K562 (cell line): ENCODE measurements around the gene HTRA3. TPM values are rescaled to one million over a fixed set of nuclear protein-coding genes. Genes with fewer than 3 reads are reported as not detected.

ENCODE experiments used
- ATAC-seq: fragments of 200-7000 bp; cut with Tn5 transposase; 3 replicates; pipeline ENCODE4 v1.9.1; 2020; ENCODE audit warnings: moderate library complexity
- BruUV-seq: library from RNA; stranded (reverse); fragments of 400-500 nt; replicated peaks from 2 replicates; lab custom pipeline; 2021; lab: Mats Ljungman, UMichigan
- CTCF ChIA-PET: fragments of 300-600 bp; formaldehyde crosslinking; extraction: SDS; loops from one replicate; lab custom pipeline; 2021; ENCODE audit warnings: low intra/inter-chr PET ratio; lab: Yijun Ruan, JAX
- POLR2A ChIA-PET: fragments of 300-600, 350-650 bp; sonication (Branson Sonifier 250); formaldehyde crosslinking; extraction: SDS; loops from one replicate; lab custom pipeline; 2021; ENCODE audit warnings: antibody characterized with exemption, inconsistent platforms; lab: Yijun Ruan, JAX
- DNase-seq, 4 experiments: peaks; one replicate each; pipeline versions ENCODE4 v3.0.0 to v3.0.0-alpha.2; 2011 to 2018; ENCODE audit warnings: low spot score in 3 of 4, mixed read lengths in 3 of 4; ENCODE audit errors: extremely low read depth in 1 of 4
- FAIRE-seq: peaks from 2 replicates; lab custom pipeline; 2011; peaks lifted over from hg19 to GRCh38; lab: Jason Lieb, UNC
- H2AFZ ChIP-seq: 2 replicates; pipeline ENCODE4 v1.6.0; 2011; ENCODE audit warnings: low read depth, low read length, control low read depth, inconsistent platforms
- H3K27ac ChIP-seq: fragments of 200-600 bp; 3 replicates; pipeline ENCODE4 v1.8.0; 2011; ENCODE audit warnings: low read depth, mild to moderate bottlenecking, control low read depth, inconsistent platforms, low read length, moderate library complexity, mixed read lengths; ENCODE audit errors: extremely low read depth
- H3K27me3 ChIP-seq, 2 experiments: fragments of 300-600 bp in 1 of 2; 2 replicates in 1 of 2; 3 replicates in 1 of 2; pipeline versions ENCODE4 v1.6.0 to v1.8.0; 2011; ENCODE audit warnings: inconsistent platforms in 2 of 2, low read length in 2 of 2, mild to moderate bottlenecking in 1 of 2, mixed read lengths in 1 of 2, moderate library complexity in 1 of 2; ENCODE audit not compliant: control insufficient read depth in 2 of 2, insufficient read depth in 2 of 2
- H3K36me3 ChIP-seq: fragments of 300-600 bp; 3 replicates; pipeline ENCODE4 v1.8.0; 2011; ENCODE audit warnings: mild to moderate bottlenecking, low read length, inconsistent platforms; ENCODE audit not compliant: control insufficient read depth, insufficient read depth
- H3K4me1 ChIP-seq, 2 experiments: fragments of 200-600 bp in 1 of 2; replicated peaks in 1 of 2; 2 replicates in 1 of 2; 3 replicates in 1 of 2; pipeline versions ENCODE4 v1.5.1 to v1.8.0; 2011; ENCODE audit warnings: inconsistent platforms in 2 of 2, low read length in 2 of 2, mild to moderate bottlenecking in 1 of 2, mixed read lengths in 1 of 2, moderate library complexity in 1 of 2; ENCODE audit not compliant: control insufficient read depth in 2 of 2, insufficient read depth in 2 of 2
- H3K4me2 ChIP-seq: 2 replicates; pipeline ENCODE4 v1.6.1; 2011; ENCODE audit warnings: low read length, control low read depth, inconsistent platforms, mixed read lengths; ENCODE audit not compliant: insufficient read depth
- H3K4me3 ChIP-seq: fragments of 200-600 bp; sonication (generic), shearing (Covaris generic); 2 replicates; pipeline ENCODE4 v1.5.1; 2016; ENCODE audit warnings: control low read depth, inconsistent platforms
- H3K79me2 ChIP-seq: fragments of 200-600 bp; 3 replicates; pipeline ENCODE4 v1.8.0; 2011; ENCODE audit warnings: low read length, inconsistent platforms; ENCODE audit not compliant: control insufficient read depth, insufficient read depth
- H3K9ac ChIP-seq, 2 experiments: 2 replicates each; pipeline versions ENCODE4 v1.6.0 to v1.6.1; 2011; ENCODE audit warnings: low read depth in 2 of 2, low read length in 2 of 2, control low read depth in 1 of 2, inconsistent platforms in 1 of 2, mild to moderate bottlenecking in 1 of 2, mixed read lengths in 1 of 2; ENCODE audit not compliant: insufficient read depth in 1 of 2
- H3K9me1 ChIP-seq: one replicate; pipeline ENCODE4 v1.6.0; 2011; ENCODE audit warnings: inconsistent platforms, mild to moderate bottlenecking, low read length, moderate library complexity; ENCODE audit not compliant: control insufficient read depth, insufficient read depth
- H3K9me3 ChIP-seq: replicated peaks from 2 replicates; pipeline ENCODE4 v1.5.1; 2011; ENCODE audit warnings: low read depth, low read length, inconsistent platforms; ENCODE audit not compliant: control insufficient read depth, insufficient read depth
- H4K20me1 ChIP-seq: replicated peaks from 2 replicates; pipeline ENCODE4 v1.6.1; 2011; ENCODE audit warnings: low read length, inconsistent platforms, mixed read lengths; ENCODE audit not compliant: control insufficient read depth, insufficient read depth
- ETS2 ChIP-seq: IDR thresholded peaks from 2 replicates; pipeline ENCODE4 v1.6.1; 2016; ENCODE audit warnings: borderline replicate concordance, missing genetic modification characterization, mild to moderate bottlenecking, moderate library complexity, missing compliant biosample characterization; ENCODE audit not compliant: poor library complexity, severe bottlenecking
- L3MBTL2 ChIP-seq: fragments of 450-650 bp; IDR thresholded peaks from 2 replicates; pipeline ENCODE4 v1.6.1; 2016; ENCODE audit warnings: mild to moderate bottlenecking, moderate library complexity
- MCM3 ChIP-seq: fragments of 450-650 bp; IDR thresholded peaks from 2 replicates; pipeline ENCODE4 v1.6.1; 2016
- POLR2AphosphoS2 ChIP-seq: IDR thresholded peaks from 2 replicates; pipeline ENCODE4 v1.6.1; 2012; ENCODE audit warnings: low read length, improper control_type of control experiment
- RERE ChIP-seq: sonication (generic); formaldehyde crosslinking; IDR thresholded peaks from 2 replicates; pipeline ENCODE4 v1.8.0; 2023; ENCODE audit warnings: missing genetic modification reagents, mild to moderate bottlenecking, borderline replicate concordance
- SREBF1 ChIP-seq: fragments of 150-350 bp; IDR thresholded peaks from 2 replicates; pipeline ENCODE4 v1.6.1; 2014; ENCODE audit warnings: antibody characterized with exemption, low read depth, low read length, borderline replicate concordance
- SRSF7 ChIP-seq: fragments of 200-400 bp; formaldehyde crosslinking; optimal IDR thresholded peaks from 2 replicates; pipeline ENCODE3; 2017; ENCODE audit warnings: mild to moderate bottlenecking, low read depth, low read length
- SRSF9 ChIP-seq: fragments of 200-400 bp; formaldehyde crosslinking; IDR thresholded peaks from 2 replicates; pipeline ENCODE4 v1.6.1; 2017; ENCODE audit warnings: low read depth, low read length, borderline replicate concordance
- TBP ChIP-seq: optimal IDR thresholded peaks from 2 replicates; pipeline ENCODE3; 2011; ENCODE audit warnings: low read depth, low read length, improper control_type of control experiment
- ZBTB1 ChIP-seq: sonication (generic); formaldehyde crosslinking; IDR thresholded peaks from 2 replicates; pipeline ENCODE4 v1.8.1; 2023; ENCODE audit warnings: missing genetic modification reagents, low read depth, mild to moderate bottlenecking, borderline replicate concordance
- WGBS: fragments of 100-300 bp; shearing (Covaris generic); methylation state at CpG from one replicate; pipeline ENCODE4 v1.1.6; 2016; ENCODE audit warnings: low coverage, mixed read lengths; ENCODE audit not compliant: insufficient coverage; ENCODE audit errors: missing lambda C conversion rate; 5-methylcytosine and 5-hydroxymethylcytosine counted together
- in situ Hi-C: fragments of 300-500 bp; cut with MboI; formaldehyde crosslinking; loops from 4 replicates; pipeline ENCODE4 v1.15.0; 2018; ENCODE audit warnings: inconsistent platforms, mixed read lengths
- intact Hi-C: fragments of 100-400 bp; cut with micrococcal nuclease; formaldehyde crosslinking; loops from 2 replicates; pipeline ENCODE4 v1.14.2; 2022
- polyA plus RNA-seq, 8 experiments: library from polyadenylated mRNA; depleted of rRNA in 4 of 8; stranded (reverse) in 5 of 8; unstranded in 3 of 8; fragments of >200 nt; fragmentation: Nextera tagmentation in 2 of 8; fragmentation: Illumina TruSeq in 1 of 8; extraction: Ambion mirVana in 2 of 8; extraction: Trizol in 1 of 8; gene quantifications; 2 replicates each; pipeline versions ENCODE4 v1.2.1 to v1.2.3, GENCODE V29; 2011 to 2014; ENCODE audit warnings: inconsistent platforms in 1 of 8, missing spikeins in 1 of 8
- total RNA-seq, 7 experiments: library from RNA; depleted of rRNA in 6 of 7; stranded (reverse); fragments of >200 nt in 6 of 7; fragmentation: Illumina TruSeq in 2 of 7; extraction: Trizol in 2 of 7; gene quantifications; 2 replicates each; pipeline versions ENCODE4 v1.2.1 to v1.2.3, GENCODE V29; 2011 to 2021; ENCODE audit warnings: low replicate concordance in 1 of 7

Gene HTRA3
- total and polyA plus RNA-seq, 9 of the 15 experiments (the other 6 are each of a cell fraction or from before 2014, with no cell fraction given), result 0.04 TPM; not detected in 8

- H3K79me2 ChIP-seq, result no peaks in the 10 kb centered on the region
- TF ChIP-seq SREBF1 (no peak), SRSF9 (no peak)
- no peak overlapping the region for H3K9ac ChIP-seq
- BruUV-seq, result no TSS peak
- H3K4me1 ChIP-seq, result peaks cover 0 to 7% of the 10 kb centered on the region in 2 experiments; a peak in 1 of 5 replicates
- no peak overlapping the region for H3K4me3 ChIP-seq
- WGBS, result 4% methylated on average over 13 of the region's 13 CpGs
- in situ Hi-C loops (no loop called here), intact Hi-C loops (no loop called here)
- peaks cover 0 to 66% of the 10 kb centered on the region in 2 experiments; a peak in 4 of 5 replicates for H3K27me3 ChIP-seq
- ChIA-PET POLR2A (interaction anchor here (1.2 kb wide), 1 partner anchor 8 kb away, joined by 3 read pairs; no protein-coding TSS in a partner anchor), CTCF (no interaction called here)
- H3K9me3 ChIP-seq, result no peaks in the 10 kb centered on the region
- FAIRE-seq, result no peak
- no peak overlapping the region for H3K27ac ChIP-seq
- DNase-seq, result no peak
- H4K20me1 ChIP-seq, result no peaks in the 10 kb centered on the region; the same call in 1 of the 2 replicates
- no peak overlapping the region for H3K4me2 ChIP-seq
- H3K9me1 ChIP-seq, result no peaks in the 10 kb centered on the region
- ATAC-seq, result no peak
- no peaks in the 10 kb centered on the region for H3K36me3 ChIP-seq
- H2AFZ ChIP-seq, result no peak overlapping the region
These were observed 80.8 kb downstream of the HTRA3 start for GRCh38 chr4:8350352-8350751.

- Histone ChIP-seq H3K27ac (no peak overlapping the region), H3K9me1 (no peaks in the 10 kb centered on the region), H4K20me1 (no peaks in the 10 kb centered on the region; the same call in 1 of the 2 replicates), H3K79me2 (no peaks in the 10 kb centered on the region), H3K36me3 (no peaks in the 10 kb centered on the region), H3K4me3 (no peak overlapping the region), H3K4me2 (no peak overlapping the region), H2AFZ (no peak overlapping the region), H3K27me3 (peaks cover 2 to 62% of the 10 kb centered on the region in 2 experiments; a peak in 4 of 5 replicates), H3K4me1 (peaks cover 0 to 7% of the 10 kb centered on the region in 2 experiments; a peak in 1 of 5 replicates), H3K9ac (no peak overlapping the region), H3K9me3 (no peaks in the 10 kb centered on the region)
- in situ Hi-C loops, result no loop called here
- FAIRE-seq, result no peak
- 10% methylated on average over 17 of the region's 19 CpGs for WGBS
- ChIA-PET POLR2A (interaction anchor here (0.5 kb wide), 1 partner anchor 50 kb away, joined by 4 read pairs; no protein-coding TSS in a partner anchor), CTCF (no interaction called here)
- intact Hi-C loops, result no loop called here
- no peak for DNase-seq
- BruUV-seq, result no TSS peak
- ATAC-seq, result no peak
- TF ChIP-seq ZBTB1 (CRISPR knock-in tag), result no peak
- no peak for TF ChIP-seq RERE
- no peak for TF ChIP-seq POLR2AphosphoS2
- no peak for TF ChIP-seq TBP
- no peak for TF ChIP-seq MCM3
- no peak for TF ChIP-seq L3MBTL2
- TF ChIP-seq ETS2 (tag), result no peak
- TF ChIP-seq SRSF7, result no peak
These were observed 81.4 kb downstream of the HTRA3 start for GRCh38 chr4:8350841-8351461.
